ENCODE data around the gene ADIPOR1. TPM values are rescaled to one million over a fixed set of nuclear protein-coding genes. Genes with fewer than 3 reads are reported as not detected.
"Not testable (repeated sequence)": the region's sequence is repeated elsewhere in the genome, so short reads cannot be mapped to it uniquely, and the experiment has no call there.

The ADIPOR1 gene
- total RNA-seq (ENCODE audit: low replicate concordance) = 30.4 and 104 TPM in 2 replicates

GRCh38 chr1:202957733-202958543, at the start of gene ADIPOR1:
TSS of gene ADIPOR1 (minus strand) at chr1:202958312. CDS start at chr1:202951070, 7,242 bp downstream.
- DNase-seq (ENCODE audit: low read depth) = peak; percentile 73
- TF ChIP-seq, protein P1, sequence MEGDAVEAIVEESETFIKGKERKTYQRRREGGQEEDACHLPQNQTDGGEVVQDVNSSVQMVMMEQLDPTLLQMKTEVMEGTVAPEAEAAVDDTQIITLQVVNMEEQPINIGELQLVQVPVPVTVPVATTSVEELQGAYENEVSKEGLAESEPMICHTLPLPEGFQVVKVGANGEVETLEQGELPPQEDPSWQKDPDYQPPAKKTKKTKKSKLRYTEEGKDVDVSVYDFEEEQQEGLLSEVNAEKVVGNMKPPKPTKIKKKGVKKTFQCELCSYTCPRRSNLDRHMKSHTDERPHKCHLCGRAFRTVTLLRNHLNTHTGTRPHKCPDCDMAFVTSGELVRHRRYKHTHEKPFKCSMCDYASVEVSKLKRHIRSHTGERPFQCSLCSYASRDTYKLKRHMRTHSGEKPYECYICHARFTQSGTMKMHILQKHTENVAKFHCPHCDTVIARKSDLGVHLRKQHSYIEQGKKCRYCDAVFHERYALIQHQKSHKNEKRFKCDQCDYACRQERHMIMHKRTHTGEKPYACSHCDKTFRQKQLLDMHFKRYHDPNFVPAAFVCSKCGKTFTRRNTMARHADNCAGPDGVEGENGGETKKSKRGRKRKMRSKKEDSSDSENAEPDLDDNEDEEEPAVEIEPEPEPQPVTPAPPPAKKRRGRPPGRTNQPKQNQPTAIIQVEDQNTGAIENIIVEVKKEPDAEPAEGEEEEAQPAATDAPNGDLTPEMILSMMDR (IDR thresholded peaks at IDR 0.05; ENCODE audit: insufficient read depth, low read length) = no peak
- peak within 1 kb of the TSS; percentile 94 for H3K4me3 ChIP-seq (ENCODE audit: low read depth, low read length)

- TF ChIP-seq, protein P1 (IDR thresholded peaks at IDR 0.05; ENCODE audit: insufficient read depth, low read length) = no peak
- peak within 1 kb of the TSS; percentile 90 for H3K4me3 ChIP-seq (ENCODE audit: low read depth, low read length)
Observed at GRCh38 chr1:203006948-203007871, 49.1 kb upstream of the ADIPOR1 start, which contains the start of gene TMEM183A. TSS of gene TMEM183A (plus strand) at chr1:203007374. CDS start at chr1:203007466, 92 bp downstream.

GRCh38 chr1:203005395-203006142, 47.5 kb upstream of the ADIPOR1 start:
- not testable (repeated sequence) for DNase-seq (ENCODE audit: low read depth); H3K4me3 ChIP-seq (ENCODE audit: low read depth, low read length)

More at GRCh38 chr1:203006948-203007871, 49.1 kb upstream of the ADIPOR1 start, which contains the start of gene TMEM183A:
- DNase-seq (ENCODE audit: low read depth) = peak; percentile 97

DNA sequence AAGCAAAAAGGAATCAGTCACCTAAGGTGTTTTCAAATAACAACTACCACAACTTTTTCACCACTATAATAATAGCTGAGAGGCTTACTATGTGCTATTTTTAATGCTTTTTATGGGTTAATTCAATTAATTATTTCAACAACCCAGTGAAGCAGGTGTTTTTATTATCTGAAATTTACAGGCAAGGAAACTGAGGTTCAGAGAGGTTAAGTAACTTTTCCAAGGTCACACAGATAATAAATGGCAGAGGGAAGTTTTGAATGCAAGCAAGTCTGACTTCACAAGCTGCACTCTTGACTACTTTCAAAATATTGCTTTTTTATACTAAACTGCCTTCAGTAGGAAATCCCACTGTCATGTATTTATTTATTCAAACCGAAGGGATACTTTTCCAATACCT, 44.8 kb upstream of the ADIPOR1 start:
- TF ChIP-seq, protein P1 (IDR thresholded peaks at IDR 0.05; ENCODE audit: insufficient read depth, low read length) = no peak
- no peak for DNase-seq (ENCODE audit: low read depth)
- H3K4me3 ChIP-seq (ENCODE audit: low read depth, low read length) = no peak overlapping the region

DNA sequence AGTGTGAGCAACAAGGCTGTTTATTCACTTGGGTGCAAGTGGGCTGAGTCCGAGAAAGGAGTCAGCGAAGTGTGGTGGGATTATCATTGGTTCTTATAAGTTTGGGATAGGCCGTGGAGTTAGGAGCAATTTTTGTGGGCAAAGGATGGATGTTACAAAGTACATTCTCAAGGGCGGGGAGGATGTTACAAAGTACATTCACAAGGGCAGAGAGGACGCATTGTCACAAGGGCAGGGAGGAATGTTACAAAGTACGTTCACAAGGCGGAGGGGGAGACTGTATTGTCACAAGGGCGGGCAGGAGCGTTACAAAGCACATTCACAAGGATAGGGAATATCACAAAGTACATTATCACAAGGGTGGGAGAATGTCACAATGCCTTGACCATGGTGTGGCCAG, 43.9 kb upstream of the ADIPOR1 start:
- TF ChIP-seq, protein P1 (IDR thresholded peaks at IDR 0.05; ENCODE audit: insufficient read depth, low read length) = no peak
- no peak overlapping the region for H3K4me3 ChIP-seq (ENCODE audit: low read depth, low read length)
- DNase-seq (ENCODE audit: low read depth) = no peak

DNA sequence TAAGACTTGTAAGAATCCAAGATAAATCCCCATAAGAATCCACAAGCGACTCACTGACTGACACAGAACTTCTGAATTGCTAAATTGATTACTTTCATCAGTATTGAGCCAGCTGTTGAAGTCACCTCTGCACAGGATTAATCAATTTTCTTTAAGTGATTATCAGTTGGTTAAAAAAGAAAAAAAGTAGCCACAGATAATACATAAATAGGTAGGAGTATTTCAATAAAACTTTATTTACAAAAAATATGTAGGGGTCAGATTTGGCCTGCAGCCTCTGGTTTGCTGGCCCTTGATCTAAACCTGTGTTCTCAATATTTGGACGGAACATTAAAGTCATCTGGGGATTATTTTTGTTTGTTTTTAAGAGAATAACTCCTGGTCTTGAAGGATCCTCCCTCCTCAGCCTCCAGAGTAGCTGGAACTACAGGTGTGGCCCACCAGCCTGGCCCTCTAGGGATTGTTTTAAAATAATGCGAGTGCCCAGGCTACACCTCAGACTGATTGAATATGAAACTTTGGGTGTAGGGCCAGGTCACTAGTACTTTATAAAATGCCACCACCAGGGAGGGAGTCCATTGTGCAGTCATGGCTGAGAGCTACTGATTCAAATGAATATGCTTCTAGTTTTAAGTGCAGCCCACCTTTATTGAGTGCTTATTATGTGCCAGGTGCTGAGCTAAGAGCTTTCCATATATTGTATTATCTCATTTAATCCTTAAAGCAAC, 42.3 kb upstream of the ADIPOR1 start:
- no peak overlapping the region for H3K4me3 ChIP-seq (ENCODE audit: low read depth, low read length)
- TF ChIP-seq, protein P1 (IDR thresholded peaks at IDR 0.05; ENCODE audit: insufficient read depth, low read length) = no peak
- no peak for DNase-seq (ENCODE audit: low read depth)
